Astrocyte (in vitro differentiated cells and primary cell): ENCODE measurements around the gene RGS14.

Experiments used
- EZH2 ChIP-seq: IDR thresholded peaks from 2 replicates; pipeline ENCODE4 v1.6.1; 2012; ENCODE audit warnings: mild to moderate bottlenecking, low read length, inconsistent platforms; ENCODE audit not compliant: insufficient read depth
- TF ChIP-seq, protein P1 (sequence below): IDR thresholded peaks from 2 replicates; pipeline ENCODE4 v1.5.1; 2011; ENCODE audit warnings: low read depth, mild to moderate bottlenecking, inconsistent platforms, low read length, moderate library complexity; ENCODE audit not compliant: insufficient read depth

DNA sequence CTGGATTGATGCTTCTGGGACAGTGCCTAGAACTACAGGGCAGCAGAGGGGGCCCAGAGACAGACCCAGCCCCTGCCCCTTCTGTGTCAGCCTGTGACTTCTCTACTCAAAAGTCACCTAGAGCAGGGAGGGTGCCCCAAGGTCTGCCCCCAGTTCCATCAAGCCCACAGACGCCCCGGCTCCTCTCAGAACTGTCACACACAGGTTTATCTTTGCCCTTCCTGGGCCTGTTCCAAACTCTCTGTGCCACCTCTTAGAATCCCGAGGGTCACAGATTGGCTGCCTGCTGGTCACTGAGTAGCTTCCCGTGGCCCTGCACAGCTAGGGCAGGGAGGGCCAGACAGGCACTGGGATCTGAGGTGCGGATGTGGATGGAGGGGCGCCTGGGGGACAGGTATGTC is 1.7 kb downstream of the RGS14 start:
- TF ChIP-seq, protein P1, sequence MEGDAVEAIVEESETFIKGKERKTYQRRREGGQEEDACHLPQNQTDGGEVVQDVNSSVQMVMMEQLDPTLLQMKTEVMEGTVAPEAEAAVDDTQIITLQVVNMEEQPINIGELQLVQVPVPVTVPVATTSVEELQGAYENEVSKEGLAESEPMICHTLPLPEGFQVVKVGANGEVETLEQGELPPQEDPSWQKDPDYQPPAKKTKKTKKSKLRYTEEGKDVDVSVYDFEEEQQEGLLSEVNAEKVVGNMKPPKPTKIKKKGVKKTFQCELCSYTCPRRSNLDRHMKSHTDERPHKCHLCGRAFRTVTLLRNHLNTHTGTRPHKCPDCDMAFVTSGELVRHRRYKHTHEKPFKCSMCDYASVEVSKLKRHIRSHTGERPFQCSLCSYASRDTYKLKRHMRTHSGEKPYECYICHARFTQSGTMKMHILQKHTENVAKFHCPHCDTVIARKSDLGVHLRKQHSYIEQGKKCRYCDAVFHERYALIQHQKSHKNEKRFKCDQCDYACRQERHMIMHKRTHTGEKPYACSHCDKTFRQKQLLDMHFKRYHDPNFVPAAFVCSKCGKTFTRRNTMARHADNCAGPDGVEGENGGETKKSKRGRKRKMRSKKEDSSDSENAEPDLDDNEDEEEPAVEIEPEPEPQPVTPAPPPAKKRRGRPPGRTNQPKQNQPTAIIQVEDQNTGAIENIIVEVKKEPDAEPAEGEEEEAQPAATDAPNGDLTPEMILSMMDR = no peak
- TF ChIP-seq EZH2 = no peak
